IPS-18c (cell line): ENCODE data around the gene SNN.

Experiments used
- H3K4me3 ChIP-seq: 2 replicates; pipeline ENCODE4 v1.7.0; 2013; ENCODE audit warnings: low read depth, mild to moderate bottlenecking, low read length, moderate library complexity; ENCODE audit not compliant: insufficient read depth
- H3K9me3 ChIP-seq: one replicate; pipeline ENCODE4 v1.6.1; 2013; ENCODE audit warnings: mild to moderate bottlenecking, low read length, moderate library complexity; ENCODE audit not compliant: control insufficient read depth, insufficient read depth

Gene SNN

DNA sequence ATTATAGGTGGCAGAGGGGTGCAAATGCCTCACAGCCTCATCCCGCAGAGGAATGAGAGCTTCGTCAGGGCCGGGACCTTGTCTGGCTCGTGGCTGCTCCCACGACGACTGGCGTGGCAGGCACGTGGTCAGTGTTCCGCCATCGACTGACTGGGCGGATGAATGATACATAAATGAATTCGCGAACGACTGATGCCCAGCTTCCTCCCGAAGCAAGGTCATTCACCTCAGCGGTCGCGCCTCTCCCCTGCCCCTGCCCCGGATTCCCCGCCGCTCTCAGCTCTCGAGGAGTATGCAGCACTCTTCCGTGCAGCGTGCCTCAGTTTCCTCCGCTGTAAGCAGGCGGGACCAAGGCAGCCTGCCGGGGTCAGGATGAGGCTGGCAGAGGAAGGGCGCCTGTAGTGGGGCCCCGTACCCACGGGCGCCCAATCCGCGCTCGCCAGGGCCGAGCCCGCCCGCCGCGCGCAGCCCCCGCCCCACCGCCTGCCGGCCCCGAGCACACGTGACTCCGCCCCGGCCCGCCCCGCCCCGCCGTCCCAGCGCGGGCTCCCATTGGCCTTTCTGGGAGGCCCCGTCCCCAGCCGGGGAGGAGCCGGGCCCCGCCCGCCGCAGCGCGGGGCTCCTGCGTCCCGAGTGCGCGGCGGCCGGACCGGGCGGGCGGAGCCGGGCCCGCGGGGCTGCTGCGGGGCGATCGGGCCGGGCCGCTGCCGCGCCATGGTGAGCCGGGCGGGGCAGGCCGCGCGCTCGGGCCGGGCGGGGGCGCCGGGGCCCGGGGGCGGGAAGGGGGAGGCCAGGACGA, at the start of gene SNN:
Gene SNN, plus strand, starts transcription at position 632 of the 799 bp plus-strand sequence. CDS start 7,605 bp downstream, outside the sequence.
- peak within 1 kb of the TSS; percentile 88 for H3K4me3 ChIP-seq

DNA sequence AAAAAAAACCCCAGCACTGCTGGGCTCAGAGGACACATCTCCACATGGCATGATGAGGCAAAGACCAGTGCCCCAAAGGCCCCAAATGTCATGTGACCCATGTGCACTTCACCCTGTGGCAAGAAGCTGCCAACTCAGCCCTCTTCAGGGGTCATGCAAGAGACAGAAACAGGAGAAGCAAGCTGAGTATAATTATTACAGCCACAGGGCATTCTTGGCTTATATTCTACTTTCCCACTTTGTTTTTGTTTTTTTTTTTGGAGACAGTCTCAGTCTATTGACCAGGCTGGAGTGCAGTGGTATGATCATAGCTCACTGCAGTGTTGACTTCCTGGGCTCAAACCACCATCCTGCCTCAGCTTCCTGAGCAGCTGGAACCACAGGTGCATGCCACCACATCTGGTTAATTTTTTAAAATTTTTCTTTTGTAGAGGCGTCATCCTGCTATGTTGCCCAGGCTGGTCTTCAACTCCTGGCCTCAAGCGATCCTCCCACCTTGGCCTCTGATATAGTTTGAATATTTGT, 48.9 kb upstream of the SNN start:
- H3K9me3 ChIP-seq, result no peaks in the 10 kb centered on the region
- H3K4me3 ChIP-seq, result no peak overlapping the region

More for the DNA sequence above, at the start of gene SNN:
- no peaks in the 10 kb centered on the region for H3K9me3 ChIP-seq

GRCh38 chr16:11620243-11621003, 47.8 kb upstream of the SNN start:
- H3K9me3 ChIP-seq, result no peaks in the 10 kb centered on the region
- H3K4me3 ChIP-seq, result no peak overlapping the region

DNA sequence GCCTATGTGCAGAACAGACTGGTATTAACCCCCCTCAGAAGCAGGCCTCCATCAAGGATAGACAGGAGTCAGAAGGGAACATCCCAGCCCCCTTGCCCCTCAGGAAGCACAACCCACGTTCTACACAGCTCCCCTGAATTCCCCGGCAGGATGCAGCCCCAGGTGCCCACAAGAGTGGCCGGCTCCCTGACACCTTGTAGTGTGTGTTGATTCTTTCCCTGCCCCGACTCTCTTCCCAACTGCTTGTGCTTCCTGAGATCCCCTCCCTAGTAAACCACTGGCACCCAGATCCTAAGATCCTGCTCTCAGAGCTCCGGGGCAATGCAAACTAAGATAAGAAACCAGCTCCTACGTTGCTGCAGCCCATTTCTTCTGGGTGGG, 46.7 kb upstream of the SNN start:
- H3K9me3 ChIP-seq, result no peaks in the 10 kb centered on the region
- no peak overlapping the region for H3K4me3 ChIP-seq

DNA sequence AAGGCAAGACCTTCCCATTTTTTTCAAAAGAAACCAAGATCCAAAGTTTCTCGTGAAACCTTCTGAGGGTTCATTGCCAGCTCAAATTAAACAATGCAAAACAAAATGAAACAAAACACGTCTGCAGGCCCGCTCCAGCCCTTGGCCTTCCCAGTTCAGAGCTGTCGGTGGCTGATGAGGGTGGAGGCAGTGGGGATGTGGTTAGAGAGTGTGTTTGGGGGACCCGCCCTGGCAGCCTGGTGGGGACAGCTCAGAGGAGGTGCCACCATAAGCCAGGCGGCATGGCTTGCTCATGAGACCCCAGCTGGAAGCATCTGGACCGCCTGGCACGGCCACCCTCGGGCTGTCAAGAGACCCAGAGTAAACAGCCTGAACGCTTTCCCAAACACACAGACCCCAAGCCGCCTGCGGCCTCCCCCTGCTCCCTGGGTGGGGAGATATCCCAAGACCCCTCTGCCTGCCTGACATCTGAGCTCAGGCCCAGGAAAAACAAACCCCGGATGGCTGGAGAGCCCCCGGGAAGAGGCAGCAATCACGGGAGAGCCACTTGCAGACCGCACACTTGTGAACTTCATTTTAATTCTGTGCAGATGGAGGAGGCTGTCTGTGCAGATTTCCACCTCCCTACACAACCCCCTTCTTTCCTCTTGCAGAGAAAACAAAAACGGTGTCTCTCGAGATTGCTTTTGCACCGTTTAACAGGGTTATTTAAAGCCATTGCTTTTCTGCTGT, 46.2 kb upstream of the SNN start:
- no peak overlapping the region for H3K4me3 ChIP-seq
- H3K9me3 ChIP-seq, result no peaks in the 10 kb centered on the region

DNA sequence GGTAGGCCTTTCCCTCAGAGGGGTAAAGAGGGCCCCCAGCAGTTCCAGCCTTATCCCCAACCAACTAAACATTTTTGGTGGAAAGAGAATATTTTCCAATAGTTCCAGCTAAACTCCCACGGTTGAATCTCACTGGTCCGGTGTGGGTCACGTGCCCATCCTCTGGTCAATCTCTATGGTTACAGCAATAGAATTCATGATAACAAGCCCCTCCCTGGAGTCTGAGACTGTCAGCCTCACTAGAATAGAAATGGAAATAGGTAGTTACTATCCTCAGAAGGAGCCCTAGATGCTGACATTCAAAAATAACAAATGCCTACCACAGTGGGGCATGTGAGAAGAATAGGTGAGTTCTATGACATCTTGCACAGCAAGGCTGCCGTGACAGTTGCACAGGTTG, 44.0 kb upstream of the SNN start:
- H3K9me3 ChIP-seq, result no peaks in the 10 kb centered on the region
- H3K4me3 ChIP-seq, result no peak overlapping the region

DNA sequence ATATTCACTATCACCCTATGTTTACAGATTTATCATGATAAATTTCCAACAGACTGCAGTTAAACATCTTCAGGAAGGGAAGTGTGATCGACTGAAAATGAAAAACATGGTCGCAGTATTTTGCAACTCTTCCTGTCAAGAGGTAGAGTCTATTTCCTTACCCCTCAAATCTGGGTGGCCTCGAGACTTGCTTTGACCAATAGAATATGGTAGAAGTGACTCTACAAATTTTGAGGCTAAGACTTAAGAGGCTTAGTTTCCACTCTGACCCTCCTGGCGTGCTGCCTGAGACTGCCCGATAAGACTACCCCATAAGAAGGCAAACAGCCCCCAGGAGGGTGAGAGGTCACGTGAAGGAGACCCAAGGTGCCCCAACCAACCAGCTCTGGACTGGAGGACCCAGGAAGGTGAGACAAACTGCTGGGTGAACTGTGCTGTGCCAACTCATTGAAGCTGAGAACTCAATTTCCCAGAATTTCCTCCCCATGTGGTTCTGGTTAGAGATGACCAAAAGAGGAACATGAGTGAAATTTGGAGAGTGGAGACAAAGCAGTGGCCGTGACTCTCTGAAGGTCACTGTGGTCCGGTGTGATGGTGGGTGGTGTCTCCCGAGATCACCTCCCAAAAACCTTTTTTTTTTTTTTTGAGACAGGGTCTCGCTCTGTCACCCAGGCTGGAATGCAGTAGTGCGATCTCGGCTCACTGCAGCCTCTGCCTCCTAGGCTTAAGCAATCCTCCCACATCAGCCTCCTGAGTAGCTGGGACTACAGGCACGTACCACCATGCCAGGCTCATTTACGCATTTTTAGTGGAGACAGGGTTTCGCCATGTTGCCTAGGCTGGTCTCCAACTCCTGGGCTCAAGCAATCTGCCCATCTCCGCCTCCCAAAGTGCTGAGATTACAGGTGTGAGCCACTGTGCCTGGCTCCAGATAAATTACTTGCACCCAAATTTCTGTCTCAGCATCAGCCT, 43.3 kb upstream of the SNN start:
- H3K9me3 ChIP-seq, result no peaks in the 10 kb centered on the region
- no peak overlapping the region for H3K4me3 ChIP-seq

GRCh38 chr16:11625769-11626168, 42.5 kb upstream of the SNN start:
- Histone ChIP-seq H3K9me3 (no peaks in the 10 kb centered on the region), H3K4me3 (no peak overlapping the region)

DNA sequence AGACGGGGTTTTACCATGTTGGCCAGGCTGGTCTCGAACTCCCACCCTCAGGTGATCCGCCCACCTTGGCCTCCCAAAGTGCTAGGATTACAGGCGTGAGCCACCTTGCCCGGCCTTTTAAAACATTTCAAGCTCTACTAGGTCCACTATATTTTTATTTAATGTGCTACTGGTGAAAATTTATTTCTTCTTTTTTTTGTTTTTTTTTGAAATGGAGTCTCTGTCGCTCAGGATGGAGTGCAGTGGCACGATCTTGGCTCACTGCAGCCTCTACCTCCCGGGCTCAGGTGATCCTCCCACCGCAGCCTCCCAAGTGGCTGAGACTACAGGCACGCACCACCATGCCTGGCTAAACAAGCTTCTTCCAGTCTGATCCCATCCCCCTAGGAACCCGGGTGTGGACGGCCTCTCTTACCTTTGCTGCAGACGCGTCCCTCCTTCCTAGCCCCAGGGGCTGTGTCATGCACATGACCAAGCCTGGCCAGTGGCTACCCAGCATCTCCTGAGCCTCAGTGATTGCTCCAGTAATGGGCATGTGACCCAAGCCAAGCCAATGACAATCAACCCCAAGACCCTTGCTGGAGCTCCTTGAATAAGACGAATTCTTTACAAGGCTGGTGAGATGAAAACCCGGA, 41.5 kb upstream of the SNN start:
- H3K9me3 ChIP-seq, result peaks cover 2% of the 10 kb centered on the region
- no peak overlapping the region for H3K4me3 ChIP-seq

GRCh38 chr16:11627292-11627663, 41.0 kb upstream of the SNN start:
- no peak overlapping the region for H3K4me3 ChIP-seq

GRCh38 chr16:11627822-11628457, 40.3 kb upstream of the SNN start:
- Histone ChIP-seq H3K4me3 (no peak overlapping the region), H3K9me3 (peaks cover 2% of the 10 kb centered on the region)

More at GRCh38 chr16:11627292-11627663, 41.0 kb upstream of the SNN start:
- peaks cover 2% of the 10 kb centered on the region for H3K9me3 ChIP-seq

- Histone ChIP-seq H3K9me3 (peaks cover 2% of the 10 kb centered on the region), H3K4me3 (no peak overlapping the region)
Measured at GRCh38 chr16:11629071-11630030, 38.9 kb upstream of the SNN start.

- peaks cover 2% of the 10 kb centered on the region for H3K9me3 ChIP-seq
Measured at GRCh38 chr16:11630046-11630767, 38.0 kb upstream of the SNN start.

DNA sequence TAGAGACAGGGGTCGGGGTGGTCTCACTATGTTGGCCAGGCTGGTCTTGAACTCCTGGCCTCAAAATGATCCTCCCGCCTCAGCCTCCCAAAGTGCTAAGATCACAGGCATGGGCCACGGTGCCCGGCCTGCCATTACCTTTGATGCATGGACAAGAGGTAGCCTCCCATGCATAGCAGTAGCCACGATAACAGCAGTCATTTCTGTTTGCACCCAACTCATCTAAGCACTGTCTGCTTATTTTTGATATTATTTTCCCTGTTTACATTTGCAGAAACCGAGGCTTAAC, 37.5 kb upstream of the SNN start:
- Histone ChIP-seq H3K9me3 (peaks cover 2% of the 10 kb centered on the region), H3K4me3 (no peak overlapping the region)

More at GRCh38 chr16:11630046-11630767, 38.0 kb upstream of the SNN start:
- no peak overlapping the region for H3K4me3 ChIP-seq
